GM10266 (cell line): ENCODE results near the gene VGF.
"Not testable (repeated sequence)": the region's sequence is repeated elsewhere in the genome, so short reads cannot be mapped to it uniquely, and the experiment has no call there.

Experiments
- DNase-seq: peaks from one replicate; pipeline ENCODE4 v3.0.0; 2012; ENCODE audit errors: extremely low spot score
- TF ChIP-seq, protein P1 (sequence below): IDR thresholded peaks from 2 replicates; pipeline ENCODE4 v1.5.1; 2012; ENCODE audit warnings: mild to moderate bottlenecking, low read depth; ENCODE audit not compliant: control insufficient read depth, insufficient read depth; ENCODE audit errors: missing control alignments

The VGF gene

DNA sequence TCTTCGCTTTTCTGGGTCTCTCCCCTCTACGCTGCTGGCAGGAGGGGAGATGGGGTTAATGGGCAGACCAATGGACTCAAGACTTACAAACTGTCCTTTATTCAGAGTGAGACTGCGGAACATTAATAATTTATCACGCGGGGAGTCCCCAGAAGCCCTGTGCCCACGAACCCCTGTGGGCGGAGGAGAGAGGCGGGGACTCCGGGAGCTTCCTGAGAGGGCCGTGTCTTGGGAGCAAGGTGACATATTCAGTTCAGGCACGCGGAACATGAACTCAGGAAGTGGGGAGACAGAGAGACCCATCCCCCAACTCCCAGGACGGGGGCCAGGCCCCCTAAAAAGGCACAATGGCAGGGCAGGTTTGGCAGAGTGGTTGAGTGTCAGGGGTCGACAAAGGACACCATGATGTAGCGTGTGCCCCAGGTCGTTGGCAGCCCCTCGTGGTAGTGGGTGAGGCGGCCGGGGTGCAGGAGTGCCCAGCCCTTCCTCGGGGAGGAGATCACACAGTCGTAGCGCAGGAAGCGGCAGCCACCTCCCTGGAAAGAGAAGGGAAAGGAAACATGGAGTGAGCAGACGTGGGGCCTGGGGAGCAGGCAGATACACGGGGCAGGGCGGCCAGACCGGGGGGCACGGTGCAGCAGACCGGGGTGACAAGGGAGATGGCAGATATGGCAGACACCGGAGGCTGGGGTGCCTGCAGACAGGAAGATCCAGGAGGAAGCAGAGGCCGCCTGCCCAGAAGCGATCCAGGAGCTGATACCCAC is 40.7 kb upstream of the VGF start:
- DNase-seq, result no peak
- TF ChIP-seq, protein P1, sequence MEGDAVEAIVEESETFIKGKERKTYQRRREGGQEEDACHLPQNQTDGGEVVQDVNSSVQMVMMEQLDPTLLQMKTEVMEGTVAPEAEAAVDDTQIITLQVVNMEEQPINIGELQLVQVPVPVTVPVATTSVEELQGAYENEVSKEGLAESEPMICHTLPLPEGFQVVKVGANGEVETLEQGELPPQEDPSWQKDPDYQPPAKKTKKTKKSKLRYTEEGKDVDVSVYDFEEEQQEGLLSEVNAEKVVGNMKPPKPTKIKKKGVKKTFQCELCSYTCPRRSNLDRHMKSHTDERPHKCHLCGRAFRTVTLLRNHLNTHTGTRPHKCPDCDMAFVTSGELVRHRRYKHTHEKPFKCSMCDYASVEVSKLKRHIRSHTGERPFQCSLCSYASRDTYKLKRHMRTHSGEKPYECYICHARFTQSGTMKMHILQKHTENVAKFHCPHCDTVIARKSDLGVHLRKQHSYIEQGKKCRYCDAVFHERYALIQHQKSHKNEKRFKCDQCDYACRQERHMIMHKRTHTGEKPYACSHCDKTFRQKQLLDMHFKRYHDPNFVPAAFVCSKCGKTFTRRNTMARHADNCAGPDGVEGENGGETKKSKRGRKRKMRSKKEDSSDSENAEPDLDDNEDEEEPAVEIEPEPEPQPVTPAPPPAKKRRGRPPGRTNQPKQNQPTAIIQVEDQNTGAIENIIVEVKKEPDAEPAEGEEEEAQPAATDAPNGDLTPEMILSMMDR, result no peak

GRCh38 chr7:101203740-101204738 is 38.7 kb upstream of the VGF start:
- not testable (repeated sequence) for DNase-seq

- TF ChIP-seq, protein P1, result no peak
- no peak for DNase-seq
These were observed 37.2 kb upstream of the VGF start for GRCh38 chr7:101202603-101202918.

DNA sequence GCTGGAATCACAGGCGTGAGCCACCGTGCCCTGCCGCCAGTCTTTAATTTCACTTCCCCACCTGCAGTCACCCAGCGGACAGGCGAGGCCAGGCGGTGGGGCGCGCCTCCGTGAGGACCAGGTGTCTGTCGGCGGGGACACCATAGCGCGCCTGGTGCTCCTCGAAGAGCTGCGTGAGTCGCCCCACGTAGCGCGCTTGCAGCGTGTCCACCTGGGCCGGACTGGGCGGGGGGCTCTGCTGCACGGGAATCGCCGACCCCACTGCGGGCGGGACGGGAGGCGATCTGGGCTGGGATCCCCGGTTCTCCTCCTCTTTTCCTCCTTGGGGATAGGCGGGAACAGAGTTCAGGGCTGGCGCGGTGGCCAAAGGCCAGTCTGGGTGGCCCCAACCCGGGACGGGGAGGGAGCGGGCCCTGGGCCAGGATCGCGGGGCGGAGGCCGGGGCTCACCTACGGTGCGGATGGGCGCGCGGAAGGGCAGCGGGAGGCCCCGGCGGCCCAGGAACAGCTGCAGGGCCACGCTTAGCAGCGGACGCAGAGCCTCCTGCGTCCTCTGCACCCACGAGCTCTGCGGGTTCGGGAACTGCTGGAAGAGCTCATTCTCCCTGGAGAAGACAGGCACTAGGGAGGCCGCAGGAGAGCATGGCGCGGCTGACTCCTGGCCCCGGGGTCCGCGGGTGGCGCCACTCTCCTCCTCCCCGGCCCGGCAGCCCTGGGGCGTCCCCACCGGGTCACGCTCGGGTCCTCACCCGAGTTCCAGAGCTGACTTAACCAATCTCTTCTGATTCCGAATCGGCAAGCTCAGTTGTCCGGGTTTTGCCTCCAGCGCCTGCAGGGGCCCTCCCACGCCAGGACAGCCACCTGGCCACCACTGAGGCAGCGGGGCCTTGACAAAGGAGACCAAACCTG is 36.6 kb upstream of the VGF start:
- TF ChIP-seq, protein P1, result no peak
- DNase-seq, result no peak

GRCh38 chr7:101200862-101201599 is 35.7 kb upstream of the VGF start, which contains the start of gene MOGAT3:
TSS of gene MOGAT3 (minus strand) at chr7:101201036. CDS start at chr7:101200854, 182 bp downstream.
- no peak for DNase-seq

GRCh38 chr7:101200504-101200861 is 35.1 kb upstream of the VGF start:
- TF ChIP-seq, protein P1, result no peak
- DNase-seq, result no peak

More at GRCh38 chr7:101200862-101201599, 35.7 kb upstream of the VGF start, which contains the start of gene MOGAT3:
- TF ChIP-seq, protein P1, result no peak

GRCh38 chr7:101199522-101199921 is 34.2 kb upstream of the VGF start:
- not testable (repeated sequence) for DNase-seq
